Endothelial cell of umbilical vein (primary cell): ENCODE results near the gene VTI1A. TPM values are rescaled to one million over a fixed set of nuclear protein-coding genes. Genes with fewer than 3 reads are reported as not detected.

Source experiments
- BruUV-seq: library from RNA; stranded (reverse); fragments of 400-500 nt; replicated peaks from 2 replicates; lab custom pipeline; 2021; lab: Mats Ljungman, UMichigan
- CTCF ChIA-PET: fragments of 300-600, 350-600 bp; sonication (Branson Sonifier 250); formaldehyde crosslinking; loops from one replicate; lab custom pipeline; 2021; ENCODE audit warnings: antibody characterized with exemption, inconsistent platforms; lab: Charles Lee
- POLR2A ChIA-PET: fragments of 300-600, 350-600 bp; sonication (Branson Sonifier 250); formaldehyde crosslinking; loops from one replicate; lab custom pipeline; 2021; ENCODE audit warnings: antibody characterized with exemption, inconsistent platforms; lab: Charles Lee
- DNase-seq: peaks from one replicate; pipeline ENCODE4 v3.0.0-alpha.2; 2011; ENCODE audit warnings: low read depth, low spot score
- FAIRE-seq: peaks from 2 replicates; lab custom pipeline; 2011; peaks lifted over from hg19 to GRCh38; lab: Jason Lieb, UNC
- H2AFZ ChIP-seq: 2 replicates; pipeline ENCODE4 v1.6.0; 2012; ENCODE audit warnings: low read depth, low read length, control low read depth, inconsistent platforms
- H3K27ac ChIP-seq: 2 replicates; pipeline ENCODE4 v1.5.1; 2011; ENCODE audit warnings: low read depth, mild to moderate bottlenecking, control low read depth, low read length, moderate library complexity; ENCODE audit not compliant: insufficient read depth
- H3K27me3 ChIP-seq, 2 experiments: 2 replicates each; pipeline versions ENCODE4 v1.6.0 to v1.6.1; 2011; ENCODE audit warnings: low read length in 2 of 2, mixed read lengths in 1 of 2; ENCODE audit not compliant: control insufficient read depth in 2 of 2, insufficient read depth in 2 of 2
- H3K36me3 ChIP-seq, 2 experiments: 2 replicates in 1 of 2; 3 replicates in 1 of 2; pipeline ENCODE4 v1.5.1; 2011; ENCODE audit warnings: low read length in 2 of 2, mild to moderate bottlenecking in 1 of 2, moderate library complexity in 1 of 2; ENCODE audit not compliant: control insufficient read depth in 2 of 2, insufficient read depth in 2 of 2; ENCODE audit errors: extremely low read depth in 1 of 2
- H3K4me1 ChIP-seq: 3 replicates; pipeline ENCODE4 v1.5.1; 2011; ENCODE audit warnings: mild to moderate bottlenecking, low read length; ENCODE audit not compliant: control insufficient read depth, insufficient read depth; ENCODE audit errors: extremely low read depth
- H3K4me2 ChIP-seq: 2 replicates; pipeline ENCODE4 v1.6.1; 2011; ENCODE audit warnings: low read length, control low read depth, mixed read lengths; ENCODE audit not compliant: insufficient read depth
- H3K4me3 ChIP-seq, 3 experiments: fragments of 200-600 bp in 1 of 3; sonication (generic), shearing (Covaris generic) in 1 of 3; replicated peaks in 1 of 3; 2 replicates each; pipeline ENCODE4 v1.5.1; 2011 to 2016; ENCODE audit warnings: control low read depth in 3 of 3, low read length in 3 of 3, mild to moderate bottlenecking in 2 of 3, inconsistent platforms in 1 of 3, low read depth in 1 of 3, moderate library complexity in 1 of 3; ENCODE audit not compliant: insufficient read depth in 1 of 3
- H3K79me2 ChIP-seq: 2 replicates; pipeline ENCODE4 v1.6.0; 2012; ENCODE audit warnings: low read length, inconsistent platforms; ENCODE audit not compliant: control insufficient read depth, insufficient read depth
- H3K9ac ChIP-seq: replicated peaks from 2 replicates; pipeline ENCODE3; 2011; ENCODE audit warnings: low read length, control low read depth; ENCODE audit not compliant: insufficient read depth; ENCODE audit errors: extremely low read depth
- H3K9me1 ChIP-seq: replicated peaks from 3 replicates; pipeline ENCODE4 v1.6.0; 2011; ENCODE audit warnings: mild to moderate bottlenecking, low read length; ENCODE audit not compliant: control insufficient read depth, insufficient read depth; ENCODE audit errors: extremely low read depth
- H3K9me3 ChIP-seq: replicated peaks from 2 replicates; pipeline ENCODE4 v1.5.1; 2012; ENCODE audit warnings: low read length, inconsistent platforms; ENCODE audit not compliant: control insufficient read depth, insufficient read depth
- H4K20me1 ChIP-seq: replicated peaks from 2 replicates; pipeline ENCODE3; 2011; ENCODE audit warnings: mild to moderate bottlenecking, low read length; ENCODE audit not compliant: control insufficient read depth, insufficient read depth; ENCODE audit errors: extremely low read depth
- CTCF ChIP-seq, 2 donors: IDR thresholded peaks; 1 replicate in 1 of 2; 2 replicates in 1 of 2; pipeline ENCODE4 v1.5.1; 2011; ENCODE audit warnings: low read length in 2 of 2, mild to moderate bottlenecking in 2 of 2, moderate library complexity in 2 of 2, control low read depth in 1 of 2, inconsistent platforms in 1 of 2, low read depth in 1 of 2; ENCODE audit not compliant: insufficient read depth in 1 of 2; ENCODE audit errors: extremely low read depth in 1 of 2
- EZH2 ChIP-seq: IDR thresholded peaks from 2 replicates; pipeline ENCODE4 v1.6.1; 2012; ENCODE audit warnings: borderline replicate concordance, low read depth, mild to moderate bottlenecking, moderate library complexity, low read length, inconsistent platforms; ENCODE audit not compliant: severe bottlenecking
- FOS ChIP-seq: IDR thresholded peaks from 2 replicates; pipeline ENCODE4 v1.6.1; 2011; ENCODE audit warnings: mild to moderate bottlenecking, low read length, moderate library complexity, borderline replicate concordance; ENCODE audit not compliant: insufficient read depth
- GATA2 ChIP-seq: IDR thresholded peaks from 2 replicates; pipeline ENCODE4 v1.7.0; 2011; ENCODE audit warnings: low read depth, mild to moderate bottlenecking, moderate library complexity, mixed read lengths, low read length; ENCODE audit not compliant: insufficient read length, insufficient read depth
- JUN ChIP-seq: IDR thresholded peaks from 2 replicates; pipeline ENCODE4 v1.6.1; 2011; ENCODE audit warnings: borderline replicate concordance, low read depth; ENCODE audit not compliant: insufficient read length, insufficient read depth
- MAX ChIP-seq: IDR thresholded peaks from 2 replicates; pipeline ENCODE4 v1.6.1; 2011; ENCODE audit not compliant: insufficient read depth, insufficient read length
- MYC ChIP-seq: IDR thresholded peaks from one replicate; pipeline ENCODE4 v1.6.1; 2011; ENCODE audit warnings: mild to moderate bottlenecking, low read depth, low read length
- POLR2A ChIP-seq: IDR thresholded peaks from 2 replicates; pipeline ENCODE4 v1.6.1; 2012; ENCODE audit warnings: low read depth, mild to moderate bottlenecking, control low read depth, low read length
- POLR2AphosphoS5 ChIP-seq: IDR thresholded peaks from 2 replicates; pipeline ENCODE4 v1.6.1; 2012; ENCODE audit warnings: low read depth, mild to moderate bottlenecking, control low read depth, low read length, moderate library complexity; ENCODE audit not compliant: insufficient read depth
- dilution Hi-C: fragments of 300-500 bp; cut with MboI; formaldehyde crosslinking; loops from one replicate; pipeline ENCODE4 v1.15.0; 2019; ENCODE audit warnings: low sequenced_read_pairs; ENCODE audit not compliant: extremely low pct_ligation_motif_present
- intact Hi-C: fragments of 100-400 bp; cut with micrococcal nuclease; formaldehyde crosslinking; loops from one replicate; pipeline ENCODE4 v1.10.0; 2022
- polyA plus RNA-seq, 4 experiments: library from polyadenylated mRNA; depleted of rRNA in 3 of 4; stranded (reverse) in 3 of 4; unstranded in 1 of 4; fragments of >200 nt; gene quantifications; 2 replicates each; pipeline versions ENCODE4 v1.2.1 to v1.2.3, GENCODE V29; 2011 to 2012; ENCODE audit warnings: missing spikeins in 1 of 4
- total RNA-seq: library from RNA; stranded (reverse); gene quantifications from 2 replicates; pipeline ENCODE4 v1.2.3, GENCODE V29; 2021

The VTI1A gene
- total and polyA plus RNA-seq, 2 donors (not counting 3 experiments of a cell fraction or from before 2014, with no cell fraction given) = 10.8 to 35.6 TPM

- dilution Hi-C loops = no loop called here
- no TSS peak for BruUV-seq
Observed at GRCh38 chr10:112827086-112827485, 380.1 kb downstream of the VTI1A start.

GRCh38 chr10:112827951-112828350 lies 380.9 kb downstream of the VTI1A start:
- TF ChIP-seq JUN (no peak), POLR2AphosphoS5 (no peak), GATA2 (no peak), MAX (no peak), MYC (no peak), POLR2A (no peak), CTCF (IDR thresholded peaks at IDR 0.05; ENCODE audit: extremely low read depth in 1 of 2, insufficient read depth in 1 of 2, low read depth in 1 of 2, low read length in 2 of 2) (no peak), FOS (no peak), EZH2 (no peak)
- H3K79me2 ChIP-seq = no peaks in the 10 kb centered on the region
- no peaks in the 10 kb centered on the region for H3K9me3 ChIP-seq
- H3K4me2 ChIP-seq = no peak overlapping the region
- no peak overlapping the region for H3K4me3 ChIP-seq
- no peaks in the 10 kb centered on the region for H3K9me1 ChIP-seq
- POLR2A ChIA-PET = no interaction called here
- BruUV-seq = no TSS peak
- no peaks in the 10 kb centered on the region for H3K4me1 ChIP-seq
- no peak for DNase-seq
- no peaks in the 10 kb centered on the region for H3K36me3 ChIP-seq
- no peaks in the 10 kb centered on the region for H3K27me3 ChIP-seq
- no peak for FAIRE-seq
- H4K20me1 ChIP-seq = no peaks in the 10 kb centered on the region
- CTCF ChIA-PET = no interaction called here
- no peak overlapping the region for H3K9ac ChIP-seq
- no peak overlapping the region for H2AFZ ChIP-seq
- dilution Hi-C loops (no loop called here), intact Hi-C loops (no loop called here)
- no peak overlapping the region for H3K27ac ChIP-seq

More at GRCh38 chr10:112827086-112827485, 380.1 kb downstream of the VTI1A start:
- TF ChIP-seq GATA2 = no peak
- no peak for TF ChIP-seq EZH2
- H4K20me1 ChIP-seq = no peaks in the 10 kb centered on the region
- no peak overlapping the region for H2AFZ ChIP-seq
- no peak overlapping the region for H3K4me3 ChIP-seq
- H3K4me2 ChIP-seq = no peak overlapping the region
- no peak overlapping the region for H3K27ac ChIP-seq
- no peak overlapping the region for H3K9ac ChIP-seq
- no peaks in the 10 kb centered on the region for H3K36me3 ChIP-seq
- intact Hi-C loops = no loop called here
- FAIRE-seq (no peak), DNase-seq (no peak)
- ChIA-PET POLR2A (no interaction called here), CTCF (no interaction called here)
- H3K9me3 ChIP-seq = no peaks in the 10 kb centered on the region
- no peaks in the 10 kb centered on the region for H3K27me3 ChIP-seq
- no peaks in the 10 kb centered on the region for H3K9me1 ChIP-seq
- no peaks in the 10 kb centered on the region for H3K4me1 ChIP-seq
- no peaks in the 10 kb centered on the region for H3K79me2 ChIP-seq
